Psoas muscle (tissue), 8 donors: ENCODE results near the gene VAV2. TPM values are rescaled to one million over a fixed set of nuclear protein-coding genes. Genes with fewer than 3 reads are reported as not detected.

Experiments
- ATAC-seq, 4 donors: fragments of 200-7000 bp; cut with Tn5 transposase; one replicate each; pipeline ENCODE4 v1.9.1; 2020; ENCODE audit warnings: moderate library complexity in 3 of 4, mild to moderate bottlenecking in 2 of 4
- DNase-seq, 2 donors: peaks; one replicate each; pipeline ENCODE4 v3.0.0-alpha.2; 2020
- H3K27ac ChIP-seq: fragments of 200-600 bp; one replicate; pipeline ENCODE4 v1.8.0; 2022
- H3K27me3 ChIP-seq, 3 donors: fragments of 200-600 bp in 1 of 3; one replicate each; pipeline versions ENCODE4 v1.6.1 to v1.8.0; 2013 to 2022; ENCODE audit warnings: low read length in 2 of 3, mild to moderate bottlenecking in 2 of 3, moderate library complexity in 1 of 3; ENCODE audit not compliant: insufficient read depth in 3 of 3
- H3K36me3 ChIP-seq, 2 donors: fragments of 200-600 bp in 1 of 2; one replicate each; pipeline versions ENCODE4 v1.6.1 to v1.8.0; 2013 to 2022; ENCODE audit warnings: low read depth in 1 of 2, mild to moderate bottlenecking in 1 of 2, moderate library complexity in 1 of 2; ENCODE audit not compliant: insufficient read depth in 1 of 2
- H3K4me1 ChIP-seq: fragments of 200-600 bp; one replicate; pipeline ENCODE4 v1.8.0; 2022
- H3K4me3 ChIP-seq: fragments of 200-600 bp; one replicate; pipeline ENCODE4 v1.8.0; 2022; ENCODE audit warnings: mild to moderate bottlenecking
- H3K9me3 ChIP-seq: fragments of 200-600 bp; one replicate; pipeline ENCODE4 v1.8.0; 2022
- WGBS, 3 donors: extraction: QIAGEN DNeasy Blood & Tissue Kit; methylation state at CpG; one replicate each; pipeline versions ENCODE4 v1.1.6 to v1.1.7; 2013; 5-methylcytosine and 5-hydroxymethylcytosine counted together
- intact Hi-C, 2 donors: fragments of 100-400 bp; cut with DNase I; formaldehyde crosslinking; loops; one replicate each; pipeline versions ENCODE4 v1.11.0 to v1.14.2; 2022
- polyA plus RNA-seq, 3 donors: library from polyadenylated mRNA; stranded (reverse); fragments of 200-250 nt; gene quantifications; one replicate each; pipeline ENCODE4 v1.2.3, GENCODE V29; 2013
- total RNA-seq, 4 donors: library from RNA; stranded (reverse); fragmentation: NEBNext Ultra II Directional in 2 of 4; extraction: Animal tissue kit (Norgen Biotek cat#: 25700) in 2 of 4; gene quantifications; one replicate each; pipeline versions ENCODE4 v1.2.1 to v1.2.4, GENCODE V29; 2021 to 2023
- TF ChIP-seq, protein P1 (sequence below): fragments of 200-600 bp; IDR thresholded peaks from one replicate; pipeline ENCODE4 v1.8.0; 2022; ENCODE audit warnings: antibody characterized with exemption
- donor health status: healthy with polysubstance abuse.
- donor health status: DM: no; HTN: no; CAD: no; lungs with moderate emphysema.
- donor health status: Bipolar disorder and iron deficiency.
- donor health status: healthy.
- donor health status: DM: yes; HTN: yes; CAD: no.
- donor health status: DM: no; HTN: no; CAD: no.
- donor health status: DM: no; HTN: no; CAD: no.
- donor health status: DM: yes; HTN: yes; CAD: no.

Gene VAV2
- total and polyA plus RNA-seq, 7 donors, result 0.70 to 2.9 (median 1.4) TPM

- H3K4me1 ChIP-seq, result peaks cover 3% of the 10 kb centered on the region
- WGBS, 3 donors, result 76 to 91% (median 83%) methylated on average over 8 of the region's 8 CpGs
- intact Hi-C loops, result no loop called here
- H3K36me3 ChIP-seq, result no peaks in the 10 kb centered on the region
- no peaks in the 10 kb centered on the region for H3K9me3 ChIP-seq
- ATAC-seq (no peak), DNase-seq (peak; percentile 6 to 49)
- no peak overlapping the region for H3K4me3 ChIP-seq
- peaks cover 0 to 26% (median 9%) of the 10 kb centered on the region in 3 donors for H3K27me3 ChIP-seq
- H3K27ac ChIP-seq, result no peak overlapping the region
- TF ChIP-seq, protein P1, sequence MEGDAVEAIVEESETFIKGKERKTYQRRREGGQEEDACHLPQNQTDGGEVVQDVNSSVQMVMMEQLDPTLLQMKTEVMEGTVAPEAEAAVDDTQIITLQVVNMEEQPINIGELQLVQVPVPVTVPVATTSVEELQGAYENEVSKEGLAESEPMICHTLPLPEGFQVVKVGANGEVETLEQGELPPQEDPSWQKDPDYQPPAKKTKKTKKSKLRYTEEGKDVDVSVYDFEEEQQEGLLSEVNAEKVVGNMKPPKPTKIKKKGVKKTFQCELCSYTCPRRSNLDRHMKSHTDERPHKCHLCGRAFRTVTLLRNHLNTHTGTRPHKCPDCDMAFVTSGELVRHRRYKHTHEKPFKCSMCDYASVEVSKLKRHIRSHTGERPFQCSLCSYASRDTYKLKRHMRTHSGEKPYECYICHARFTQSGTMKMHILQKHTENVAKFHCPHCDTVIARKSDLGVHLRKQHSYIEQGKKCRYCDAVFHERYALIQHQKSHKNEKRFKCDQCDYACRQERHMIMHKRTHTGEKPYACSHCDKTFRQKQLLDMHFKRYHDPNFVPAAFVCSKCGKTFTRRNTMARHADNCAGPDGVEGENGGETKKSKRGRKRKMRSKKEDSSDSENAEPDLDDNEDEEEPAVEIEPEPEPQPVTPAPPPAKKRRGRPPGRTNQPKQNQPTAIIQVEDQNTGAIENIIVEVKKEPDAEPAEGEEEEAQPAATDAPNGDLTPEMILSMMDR, result no peak
These were observed 40.9 kb downstream of the VAV2 start for GRCh38 chr9:133951265-133951664.

GRCh38 chr9:133950629-133951111 lies 41.5 kb downstream of the VAV2 start:
- no peak overlapping the region for H3K4me3 ChIP-seq
- H3K27me3 ChIP-seq, result peaks cover 0 to 24% (median 9%) of the 10 kb centered on the region in 3 donors
- no peaks in the 10 kb centered on the region for H3K9me3 ChIP-seq
- 31 to 54% (median 32%) methylated on average over 23 to 25 of the region's 25 CpGs for WGBS, 3 donors
- ATAC-seq, result no peak
- intact Hi-C loops, result no loop called here
- H3K27ac ChIP-seq, result no peak overlapping the region
- TF ChIP-seq, protein P1, result no peak
- peak; percentile 25 to 58 for DNase-seq
- H3K4me1 ChIP-seq, result no peaks in the 10 kb centered on the region
- no peaks in the 10 kb centered on the region for H3K36me3 ChIP-seq

DNA sequence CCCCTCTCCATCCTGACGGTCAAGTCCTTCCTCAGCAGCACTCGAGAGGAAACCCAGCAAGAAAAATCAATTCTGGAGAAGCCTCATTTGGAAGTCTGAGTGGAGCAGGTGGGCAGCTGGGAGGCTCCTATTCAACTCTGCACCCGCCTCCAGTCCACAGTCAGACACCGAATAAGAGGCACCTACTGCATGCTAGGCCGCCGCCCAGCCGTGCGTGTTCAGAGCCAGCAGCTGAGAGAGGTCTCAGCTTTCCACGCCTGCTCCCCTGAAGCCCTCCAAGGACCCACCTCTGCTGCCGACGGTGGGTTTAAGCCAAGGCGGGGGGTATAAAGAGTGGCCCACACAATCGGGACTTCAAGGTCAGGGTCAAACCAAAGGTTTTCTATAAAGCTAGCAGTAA lies 41.9 kb downstream of the VAV2 start:
- Histone ChIP-seq H3K36me3 (no peaks in the 10 kb centered on the region), H3K27ac (no peak overlapping the region), H3K9me3 (no peaks in the 10 kb centered on the region), H3K27me3 (peaks cover 0 to 24% (median 9%) of the 10 kb centered on the region in 3 donors), H3K4me3 (no peak overlapping the region), H3K4me1 (no peaks in the 10 kb centered on the region)
- 43 to 72% (median 43%) methylated on average over 13 of the region's 13 CpGs for WGBS, 3 donors
- no peak for DNase-seq
- ATAC-seq, result no peak
- intact Hi-C loops, result no loop called here
- TF ChIP-seq, protein P1, result no peak

DNA sequence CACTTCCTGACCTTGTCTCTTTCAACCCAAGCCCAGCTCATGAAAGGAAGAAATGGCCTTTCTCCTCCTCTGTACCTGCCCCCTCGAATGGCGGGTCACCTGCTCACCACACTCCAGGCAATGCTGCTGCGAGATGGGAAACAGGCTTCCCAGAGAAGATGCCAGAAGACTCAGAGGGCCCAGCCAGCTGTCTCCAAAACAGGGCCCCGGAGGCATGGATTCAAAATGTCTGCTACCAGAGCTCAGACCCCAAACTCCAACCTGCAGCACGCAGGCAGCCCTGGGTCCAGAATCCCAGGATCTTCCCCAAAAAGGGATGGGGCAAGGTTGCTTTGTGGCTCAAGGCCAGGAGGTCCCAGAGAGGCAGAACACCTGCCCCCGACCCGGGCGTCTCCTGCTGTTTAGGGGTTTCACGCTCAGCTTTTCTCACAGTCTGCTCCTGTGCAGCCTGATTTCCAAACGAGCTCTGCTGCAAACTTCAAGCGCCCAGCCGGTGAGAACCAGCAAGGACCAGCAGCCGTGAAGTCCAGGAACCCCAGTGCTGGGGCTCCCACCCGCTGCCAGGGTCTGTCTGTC lies 42.5 kb downstream of the VAV2 start:
- intact Hi-C loops, result no loop called here
- Histone ChIP-seq H3K4me3 (no peak overlapping the region), H3K36me3 (no peaks in the 10 kb centered on the region), H3K9me3 (no peaks in the 10 kb centered on the region), H3K27me3 (peaks cover 0 to 24% (median 9%) of the 10 kb centered on the region in 3 donors), H3K27ac (no peak overlapping the region), H3K4me1 (no peaks in the 10 kb centered on the region)
- DNase-seq (peak; percentile 5 to 25), ATAC-seq (no peak)
- TF ChIP-seq, protein P1, result no peak
- 75 to 82% (median 80%) methylated on average over 14 of the region's 14 CpGs for WGBS, 3 donors
